GM18505 (cell line): ENCODE results near the gene CENPN.
A peak's percentile ranks its signal among the peaks of the same experiment; 100 is the strongest.

Source experiments
- ATAC-seq: cut with Tn5 transposase; IDR thresholded peaks from one replicate; pipeline ENCODE4 v1.9.1; 2021; ENCODE audit not compliant: unreplicated experiment
- POLR2A ChIP-seq: IDR thresholded peaks from 4 replicates; pipeline ENCODE4 v1.6.1; 2011; ENCODE audit warnings: borderline replicate concordance; ENCODE audit not compliant: insufficient read depth, insufficient read length; ENCODE audit errors: extremely low read depth

CENPN gene

GRCh38 chr16:81018496-81018895 is 11.5 kb downstream of the CENPN start:
- TF ChIP-seq POLR2A: no peak
- no peak for ATAC-seq

- no peak for ATAC-seq
- no peak for TF ChIP-seq POLR2A
These were observed 19.4 kb downstream of the CENPN start for GRCh38 chr16:81026429-81026828.

DNA sequence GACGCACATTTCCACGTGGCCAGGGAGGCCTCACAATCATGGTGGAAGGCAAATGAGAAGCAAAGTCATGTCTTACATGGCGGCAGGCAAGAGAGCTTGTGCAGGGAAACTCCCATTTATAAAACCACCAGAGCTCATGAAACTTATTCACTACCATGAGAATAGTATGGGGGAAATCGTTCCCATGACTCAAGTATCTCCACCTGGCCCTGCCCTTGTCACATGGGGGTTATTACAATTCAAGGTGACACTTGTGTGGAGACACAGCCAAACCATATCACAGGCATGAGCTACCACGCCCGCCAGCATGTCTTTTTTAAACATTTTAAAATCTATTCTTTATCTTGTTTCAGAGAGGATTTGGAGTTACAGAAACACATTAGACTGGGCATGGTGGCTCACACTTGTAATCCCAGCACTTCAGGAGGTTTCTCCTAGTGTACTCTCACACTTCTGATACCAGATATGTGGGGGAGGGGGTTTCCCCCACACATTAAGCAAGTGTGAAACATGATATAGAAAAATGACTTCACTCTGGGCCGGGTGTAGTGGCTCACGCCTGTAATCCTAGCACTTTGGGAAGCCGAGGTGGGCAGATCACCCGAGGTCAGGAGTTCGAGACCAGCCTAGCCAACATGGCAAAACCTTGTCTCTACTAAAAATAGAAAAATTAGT is 23.1 kb downstream of the CENPN start:
- TF ChIP-seq POLR2A: no peak
- ATAC-seq: no peak

DNA sequence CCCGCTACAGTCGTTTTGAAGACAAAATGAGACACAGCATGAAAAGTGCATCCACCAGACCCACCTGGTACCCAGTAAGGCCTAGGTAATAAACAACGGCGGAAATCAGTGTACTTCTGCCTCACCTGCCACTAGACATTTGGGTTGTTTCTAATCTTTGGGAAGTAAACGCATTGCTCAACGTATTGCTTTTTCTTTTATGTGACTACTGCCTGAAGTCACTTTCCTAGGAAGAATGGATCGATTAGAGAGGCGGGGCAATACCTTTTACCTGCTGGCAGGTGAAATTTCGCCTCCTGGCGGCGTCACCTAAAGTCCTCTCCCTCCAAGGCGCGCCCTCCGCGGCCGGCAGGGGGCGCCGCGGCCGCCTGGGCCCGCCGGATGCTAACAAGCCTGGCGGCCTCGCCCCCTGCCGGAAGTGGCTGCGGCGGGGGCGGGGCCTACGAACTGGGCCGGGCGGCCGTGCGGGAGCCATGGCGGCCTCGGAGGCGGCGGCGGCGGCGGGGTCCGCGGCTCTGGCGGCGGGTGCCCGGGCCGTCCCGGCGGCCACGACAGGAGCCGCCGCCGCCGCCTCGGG is 28.5 kb downstream of the CENPN start, which contains the start of gene ATMIN:
TSS of gene ATMIN (plus strand) at position 445 of the 577 bp plus-strand sequence. CDS start at position 474, 29 bp downstream.
- ATAC-seq: peak; percentile 95
- TF ChIP-seq POLR2A: peak; percentile 70

DNA sequence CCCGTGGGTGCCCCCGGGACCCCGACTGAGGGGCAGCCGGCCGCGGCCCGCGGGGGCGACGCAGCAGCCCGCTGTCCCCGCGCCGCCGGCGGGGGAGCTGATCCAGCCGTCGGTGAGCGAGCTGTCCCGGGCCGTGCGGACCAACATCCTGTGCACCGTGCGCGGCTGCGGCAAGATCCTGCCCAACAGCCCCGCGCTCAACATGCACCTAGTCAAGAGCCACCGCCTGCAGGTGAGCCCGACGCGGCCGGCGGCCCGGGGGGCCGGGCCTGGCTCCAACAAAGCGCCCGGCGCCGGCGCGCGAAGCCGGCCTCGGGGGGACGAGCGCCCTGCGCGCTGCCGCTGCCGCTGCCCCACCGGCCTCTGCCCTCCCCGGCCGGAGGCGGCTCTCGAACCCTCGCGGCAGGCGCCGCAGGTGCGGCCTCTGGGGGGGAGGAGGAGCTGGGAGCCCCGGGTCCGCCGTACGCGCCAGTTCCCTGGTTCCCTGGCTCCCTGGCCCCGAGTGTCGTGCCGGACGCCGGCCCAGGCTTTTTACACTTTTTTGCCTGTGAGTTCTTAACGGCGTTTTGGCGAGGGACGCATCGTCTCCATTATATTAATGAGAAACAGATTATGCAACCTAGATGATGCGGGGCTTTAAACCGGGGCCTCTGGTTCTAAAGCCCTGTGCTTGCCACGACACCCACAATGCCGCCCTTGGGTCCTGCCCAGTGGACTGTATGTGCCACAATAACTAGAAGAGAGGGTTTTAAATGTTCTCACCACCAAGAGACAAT is 29.1 kb downstream of the CENPN start:
- TF ChIP-seq POLR2A: no peak
- ATAC-seq: peak; percentile 57

DNA sequence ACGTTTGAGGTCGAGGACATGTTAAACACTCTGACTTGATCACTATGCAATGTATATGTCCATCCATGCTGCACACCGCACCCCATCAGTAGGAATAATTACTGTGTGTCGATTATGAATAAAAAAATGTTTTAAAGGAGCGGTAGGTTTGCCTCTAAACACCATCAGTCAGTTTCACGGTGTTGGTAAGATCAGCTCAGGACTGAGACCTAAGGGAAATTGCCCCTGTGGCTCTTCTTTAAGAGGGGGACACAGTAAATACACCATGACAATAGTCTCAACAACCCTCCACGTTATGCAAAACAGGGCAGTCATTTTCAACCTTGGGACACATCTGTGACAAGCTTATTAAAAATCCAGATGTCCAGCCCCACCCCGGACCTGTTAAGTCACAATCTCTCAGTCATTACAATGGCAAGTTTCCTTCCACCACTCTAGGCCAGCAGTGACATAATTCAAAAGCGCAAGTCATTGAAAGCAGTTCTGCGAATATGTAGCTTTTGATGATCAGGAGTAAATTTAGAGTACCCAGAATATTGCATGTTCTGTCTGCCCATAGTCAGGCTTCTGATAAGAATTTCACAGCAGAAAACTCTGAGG is 29.8 kb downstream of the CENPN start:
- no peak for TF ChIP-seq POLR2A
- ATAC-seq: no peak

GRCh38 chr16:81040131-81040530 is 33.1 kb downstream of the CENPN start:
- ATAC-seq: no peak
- TF ChIP-seq POLR2A: no peak

DNA sequence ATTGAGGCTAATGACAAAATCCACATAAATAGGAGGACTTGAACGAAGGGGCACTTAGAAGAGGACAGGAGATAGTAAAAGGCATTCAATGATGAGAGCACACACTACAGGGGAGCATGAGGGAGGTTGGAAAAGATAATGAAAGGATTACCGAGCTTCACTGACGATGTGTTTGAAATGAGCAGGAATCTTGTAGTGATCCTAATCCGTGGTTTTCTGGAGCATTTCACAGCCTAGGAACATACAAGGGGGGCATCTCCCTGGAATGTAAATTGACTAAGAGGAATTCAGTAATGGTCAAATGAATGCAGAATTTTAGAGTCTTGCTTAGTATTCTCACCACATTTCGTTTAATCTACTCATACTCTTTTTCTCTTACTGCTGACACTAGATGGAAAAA is 33.8 kb downstream of the CENPN start:
- no peak for TF ChIP-seq POLR2A
- no peak for ATAC-seq

DNA sequence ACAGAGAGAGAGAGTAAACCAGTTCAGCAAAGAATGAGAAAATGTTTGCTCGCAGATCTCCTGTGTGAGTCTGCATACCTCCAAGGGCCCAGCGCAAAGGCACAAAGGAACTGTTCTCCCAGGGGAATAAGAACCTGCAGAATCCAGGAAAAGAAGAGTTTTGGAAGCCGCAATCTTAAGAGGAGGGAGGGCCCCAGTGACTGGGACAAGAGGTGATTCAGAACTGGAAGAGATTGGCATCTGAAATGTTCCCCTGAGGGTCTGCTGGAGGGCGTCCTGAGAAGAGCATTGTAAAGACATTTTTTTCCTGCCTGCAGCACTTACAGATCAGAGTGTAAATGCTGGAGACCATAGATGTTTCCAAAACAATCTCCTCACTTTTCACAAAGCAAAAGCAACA is 34.7 kb downstream of the CENPN start:
- no peak for ATAC-seq
- no peak for TF ChIP-seq POLR2A

- no peak for TF ChIP-seq POLR2A
- no peak for ATAC-seq
These were observed 35.8 kb downstream of the CENPN start for GRCh38 chr16:81042821-81043220.

DNA sequence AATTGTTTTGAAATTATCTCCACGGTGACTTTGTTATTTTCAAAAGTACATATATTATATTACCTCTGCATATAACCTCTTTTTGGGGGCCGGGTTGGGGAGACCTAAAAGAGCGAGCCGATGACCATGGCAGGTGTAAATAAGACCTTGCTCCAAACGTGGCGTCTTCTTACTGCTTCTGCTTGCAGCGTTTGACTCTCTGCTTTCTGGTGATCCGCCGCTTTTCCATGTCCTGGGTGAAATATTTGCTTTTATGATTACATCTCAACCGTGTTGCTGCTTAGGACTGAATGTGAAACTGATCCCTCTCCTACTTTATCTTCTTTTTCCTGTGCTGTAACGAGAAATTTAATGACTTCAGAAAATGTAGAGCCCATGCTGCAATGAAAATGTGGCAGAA is 46.7 kb downstream of the CENPN start:
- no peak for ATAC-seq
- TF ChIP-seq POLR2A: no peak

DNA sequence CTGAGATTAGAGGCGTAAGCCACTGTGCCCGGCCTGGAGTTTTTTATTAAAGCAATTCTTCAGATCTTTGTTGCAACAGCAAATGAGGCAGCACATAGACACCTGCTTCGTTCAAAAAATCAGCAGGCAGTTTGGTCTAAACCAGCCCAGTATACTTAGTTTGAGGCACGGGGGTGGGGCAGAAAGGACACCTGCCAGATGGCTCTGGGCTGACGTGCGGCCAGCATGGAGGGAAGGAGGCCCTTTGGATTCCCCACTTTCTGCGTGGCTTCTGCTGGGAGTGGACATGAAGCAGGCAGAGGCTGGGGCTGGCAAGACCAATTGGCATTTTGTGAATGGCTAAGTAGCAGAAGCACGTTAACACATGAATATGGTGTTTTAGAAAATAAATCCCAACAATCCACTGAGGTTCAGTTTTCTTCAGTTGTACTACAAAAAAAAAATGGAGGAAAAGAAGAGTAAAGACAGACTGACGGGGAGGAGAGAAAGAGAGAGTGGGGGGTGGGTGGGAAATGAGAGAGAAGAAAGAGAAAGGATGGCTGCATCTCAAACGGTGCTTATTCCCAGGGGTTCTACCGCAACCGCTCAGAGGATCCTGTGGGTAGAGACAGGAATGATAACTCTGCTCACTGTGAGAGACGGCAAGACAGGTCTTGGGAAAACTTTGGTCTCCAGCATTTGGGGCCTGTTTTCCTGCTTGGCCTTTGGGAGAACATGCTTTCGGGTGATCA is 53.7 kb downstream of the CENPN start:
- no peak for ATAC-seq
- TF ChIP-seq POLR2A: no peak

DNA sequence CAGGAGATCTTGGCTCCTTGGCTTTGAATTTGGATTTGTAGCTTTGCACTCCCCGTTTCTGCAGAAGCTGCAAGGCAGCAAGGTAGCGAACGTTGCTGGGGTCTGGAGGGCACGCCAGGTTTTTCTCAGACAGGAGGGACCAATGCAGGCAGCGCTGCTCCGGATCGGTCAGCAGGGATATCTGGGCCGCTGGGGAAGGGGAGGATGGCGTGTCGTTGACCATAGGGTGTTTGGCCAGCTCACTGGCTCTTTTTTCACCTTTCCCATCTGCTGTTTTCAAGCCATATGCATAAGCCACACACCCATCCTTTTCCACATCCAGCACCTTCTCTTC is 54.3 kb downstream of the CENPN start:
- no peak for ATAC-seq
- no peak for TF ChIP-seq POLR2A
